ENCODE results near the gene CEP70.
"Not testable (repeated sequence)": the region's sequence is repeated elsewhere in the genome, so short reads cannot be mapped to it uniquely, and the experiment has no call there.

The CEP70 gene

DNA sequence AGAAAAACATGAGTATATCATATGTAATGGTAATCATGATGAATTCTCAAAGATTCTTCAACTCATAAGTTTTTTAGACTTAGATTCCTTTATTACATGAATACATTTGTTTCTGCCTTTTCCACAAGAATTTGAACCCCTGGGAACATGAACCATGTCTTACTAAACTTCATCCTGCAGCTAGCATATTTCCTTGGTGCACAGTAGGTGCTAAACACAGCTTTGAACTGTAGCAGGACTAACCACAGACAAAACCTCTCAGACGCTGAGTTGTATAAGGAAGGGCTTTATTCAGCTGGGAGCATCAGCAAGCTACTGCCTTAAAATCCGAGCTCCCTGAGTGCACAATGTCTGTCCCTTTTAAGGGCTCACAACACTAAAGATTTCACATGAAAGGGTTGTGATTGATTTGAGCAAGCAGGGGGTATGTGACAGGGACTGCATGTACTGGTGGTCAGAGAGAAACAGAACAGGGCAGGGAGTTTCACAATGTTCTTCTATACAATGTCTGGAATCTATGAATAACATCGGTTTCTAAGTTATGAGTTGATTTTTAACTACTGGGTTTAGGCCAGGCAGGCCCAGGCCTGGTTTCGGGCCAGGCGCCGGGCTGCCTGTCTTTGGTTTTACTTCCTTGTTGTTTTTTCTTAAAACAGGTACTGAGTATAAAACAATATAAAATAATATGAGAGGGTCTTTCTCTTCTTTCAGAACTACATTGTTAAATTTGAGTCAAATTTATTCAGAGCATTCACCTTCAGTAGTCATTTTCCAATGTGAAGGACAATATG is 3.3 kb upstream of the CEP70 start:
- H2BK120ac ChIP-seq (ENCODE audit: low read depth, low read length); H3K36me3 ChIP-seq (ENCODE audit: control insufficient read depth, insufficient read depth, low read length); H3K18ac ChIP-seq (ENCODE audit: low read length); H3K79me1 ChIP-seq (ENCODE audit: low read length); H3K56ac ChIP-seq (ENCODE audit: low read length); H3K27me3 ChIP-seq (ENCODE audit: insufficient read depth, low read length, poor library complexity); H3K79me2 ChIP-seq (ENCODE audit: control insufficient read depth, insufficient read depth, low read length); H2AK5ac ChIP-seq (ENCODE audit: low read length); H3K4me1 ChIP-seq (ENCODE audit: control insufficient read depth, low read depth, low read length); H2BK15ac ChIP-seq (replicated peaks; ENCODE audit: low read depth); H3K23ac ChIP-seq (ENCODE audit: low read length); H3K9ac ChIP-seq (ENCODE audit: low read length); H3K4me2 ChIP-seq (ENCODE audit: low read length); H4K5ac ChIP-seq (ENCODE audit: low read length); H3K27ac ChIP-seq (ENCODE audit: low read depth, low read length); DNase-seq; H3K4ac ChIP-seq (ENCODE audit: low read depth, low read length); H2BK5ac ChIP-seq (ENCODE audit: low read length); H4K8ac ChIP-seq (ENCODE audit: low read depth, low read length); H3K4me3 ChIP-seq (ENCODE audit: low read length): not testable (repeated sequence)
- no CpG with 5 or more reads among the region's 6 CpGs for WGBS (ENCODE audit: extremely low coverage, insufficient coverage, low lambda C conversion rate)

DNA sequence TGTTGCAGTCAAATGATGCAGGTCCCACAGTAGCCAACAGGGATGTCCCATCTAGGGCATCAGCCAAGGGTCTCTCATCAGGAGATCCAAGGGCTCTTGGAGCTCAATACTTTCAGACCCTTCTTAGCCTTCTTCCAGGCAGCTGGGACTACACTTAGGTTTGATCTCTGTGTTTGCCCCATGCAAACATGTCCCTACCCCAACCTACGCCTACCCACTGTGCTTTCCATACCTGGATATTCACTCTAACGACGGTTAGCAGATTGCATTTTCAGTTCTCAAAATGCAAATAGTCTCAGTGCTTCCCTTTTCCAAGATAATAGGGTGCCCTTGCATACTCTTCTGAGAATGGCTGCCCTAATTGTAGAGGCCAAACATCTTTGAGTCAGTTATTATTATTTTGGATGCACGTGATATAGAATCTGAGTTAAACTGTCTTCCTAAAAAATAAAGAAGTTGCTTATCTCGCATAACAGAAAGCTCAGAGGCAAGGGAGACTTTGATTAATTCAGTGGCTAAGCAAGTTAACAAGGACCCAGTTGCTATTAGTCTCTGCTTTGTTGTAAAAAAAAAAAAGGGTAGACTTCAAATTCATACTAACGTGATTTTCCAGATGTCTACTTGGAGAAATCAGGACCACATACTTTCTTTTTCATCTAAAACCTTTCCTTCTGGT is 1.0 kb upstream of the CEP70 start:
- H3K36me3 ChIP-seq (ENCODE audit: control insufficient read depth, insufficient read depth, low read length), result no peaks in the 10 kb centered on the region
- no peaks in the 10 kb centered on the region for H3K4me1 ChIP-seq (ENCODE audit: control insufficient read depth, low read depth, low read length)
- no peak overlapping the region for H4K8ac ChIP-seq (ENCODE audit: low read depth, low read length)
- no CpG with 5 or more reads among the region's 6 CpGs for WGBS (ENCODE audit: extremely low coverage, insufficient coverage, low lambda C conversion rate)
- H4K5ac ChIP-seq (ENCODE audit: low read length), result no peak overlapping the region
- H3K56ac ChIP-seq (ENCODE audit: low read length), result no peak overlapping the region
- no peak overlapping the region for H2BK120ac ChIP-seq (ENCODE audit: low read depth, low read length)
- no peak overlapping the region for H3K9ac ChIP-seq (ENCODE audit: low read length)
- no peak overlapping the region for H2BK5ac ChIP-seq (ENCODE audit: low read length)
- no peaks in the 10 kb centered on the region for H3K79me2 ChIP-seq (ENCODE audit: control insufficient read depth, insufficient read depth, low read length)
- H3K4me2 ChIP-seq (ENCODE audit: low read length), result no peak overlapping the region
- no peak overlapping the region for H3K18ac ChIP-seq (ENCODE audit: low read length)
- no peak overlapping the region for H2AK5ac ChIP-seq (ENCODE audit: low read length)
- H3K79me1 ChIP-seq (ENCODE audit: low read length), result no peaks in the 10 kb centered on the region
- no peaks in the 10 kb centered on the region for H3K27me3 ChIP-seq (ENCODE audit: insufficient read depth, low read length, poor library complexity)
- H3K4me3 ChIP-seq (ENCODE audit: low read length), result no peak overlapping the region
- H3K27ac ChIP-seq (ENCODE audit: low read depth, low read length), result no peak overlapping the region
- H2BK15ac ChIP-seq (replicated peaks; ENCODE audit: low read depth), result no peak overlapping the region
- no peak for DNase-seq
- H3K23ac ChIP-seq (ENCODE audit: low read length), result no peak overlapping the region
- no peak overlapping the region for H3K4ac ChIP-seq (ENCODE audit: low read depth, low read length)

DNA sequence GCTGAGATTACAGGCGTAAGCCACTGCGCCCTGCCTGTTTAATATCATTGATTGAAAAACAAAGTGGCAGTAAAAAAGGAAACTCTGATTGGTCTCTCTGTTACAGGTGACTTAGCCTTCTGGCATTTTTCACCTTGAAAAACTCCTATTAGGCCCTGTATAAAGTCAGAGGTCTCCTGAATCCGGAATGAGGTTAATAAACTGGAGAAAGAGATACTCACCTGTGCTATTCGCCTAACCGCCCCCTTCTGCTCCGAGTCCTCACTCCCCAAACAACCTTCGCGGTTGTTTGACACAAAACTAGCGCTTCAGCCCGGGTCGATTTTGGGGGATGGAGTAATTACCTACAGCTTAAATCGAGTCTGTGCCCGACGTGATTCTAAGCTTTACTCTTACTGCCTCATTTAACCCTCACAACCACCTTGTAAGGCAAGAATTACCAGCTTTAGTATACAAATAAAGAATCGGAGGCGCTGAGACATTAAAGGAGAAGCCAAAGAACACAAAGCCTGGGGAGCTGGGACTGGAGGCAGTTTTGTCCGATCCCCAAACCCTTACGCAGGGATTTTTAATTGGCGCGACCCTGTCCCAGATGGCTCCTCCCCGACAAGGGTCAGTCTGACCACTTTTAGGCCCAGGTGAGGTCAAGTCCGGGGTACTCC is 441 bp downstream of the CEP70 start:
- Histone ChIP-seq H3K27ac (ENCODE audit: low read depth, low read length) (no peak overlapping the region), H3K9ac (ENCODE audit: low read length) (peak overlapping the region; percentile 88), H3K79me2 (ENCODE audit: control insufficient read depth, insufficient read depth, low read length) (no peaks in the 10 kb centered on the region), H2BK5ac (ENCODE audit: low read length) (no peak overlapping the region), H3K4ac (ENCODE audit: low read depth, low read length) (no peak overlapping the region), H2AK5ac (ENCODE audit: low read length) (no peak overlapping the region), H3K18ac (ENCODE audit: low read length) (peak overlapping the region; percentile 23), H3K56ac (ENCODE audit: low read length) (peak overlapping the region; percentile 92), H4K5ac (ENCODE audit: low read length) (no peak overlapping the region), H3K4me1 (ENCODE audit: control insufficient read depth, low read depth, low read length) (no peaks in the 10 kb centered on the region), H3K27me3 (ENCODE audit: insufficient read depth, low read length, poor library complexity) (no peaks in the 10 kb centered on the region), H3K36me3 (ENCODE audit: control insufficient read depth, insufficient read depth, low read length) (no peaks in the 10 kb centered on the region), H3K79me1 (ENCODE audit: low read length) (no peaks in the 10 kb centered on the region), H3K4me3 (ENCODE audit: low read length) (peak overlapping the region; percentile 88), H2BK15ac (replicated peaks; ENCODE audit: low read depth) (no peak overlapping the region), H3K4me2 (ENCODE audit: low read length) (peak overlapping the region; percentile 97), H4K8ac (ENCODE audit: low read depth, low read length) (no peak overlapping the region), H2BK120ac (ENCODE audit: low read depth, low read length) (no peak overlapping the region), H3K23ac (ENCODE audit: low read length) (peak overlapping the region; percentile 85)
- DNase-seq, result peak; percentile 44
- WGBS (ENCODE audit: extremely low coverage, insufficient coverage, low lambda C conversion rate), result no CpG with 5 or more reads among the region's 22 CpGs

DNA sequence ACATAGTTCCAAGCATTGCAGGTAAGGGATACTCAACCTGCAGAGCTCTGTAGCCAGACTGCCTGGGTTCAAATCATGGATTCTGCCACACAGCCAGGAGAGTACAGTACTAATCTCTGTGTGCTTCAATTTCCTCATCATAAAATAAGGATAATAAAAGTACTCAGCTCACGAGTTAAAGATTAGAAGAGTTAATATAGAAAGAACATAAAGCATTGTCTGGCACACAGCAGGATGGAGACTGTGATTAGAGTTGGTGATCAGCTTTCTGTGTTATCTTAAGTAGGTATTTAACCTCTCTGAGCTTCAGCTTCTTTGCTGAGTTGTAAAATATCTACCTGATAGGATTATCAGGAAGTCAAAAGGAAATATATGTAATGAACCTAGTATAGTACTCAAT is 2.7 kb downstream of the CEP70 start:
- no peak overlapping the region for H2AK5ac ChIP-seq (ENCODE audit: low read length)
- WGBS (ENCODE audit: extremely low coverage, insufficient coverage, low lambda C conversion rate), result no CpG with 5 or more reads among the region's 1 CpG

DNA sequence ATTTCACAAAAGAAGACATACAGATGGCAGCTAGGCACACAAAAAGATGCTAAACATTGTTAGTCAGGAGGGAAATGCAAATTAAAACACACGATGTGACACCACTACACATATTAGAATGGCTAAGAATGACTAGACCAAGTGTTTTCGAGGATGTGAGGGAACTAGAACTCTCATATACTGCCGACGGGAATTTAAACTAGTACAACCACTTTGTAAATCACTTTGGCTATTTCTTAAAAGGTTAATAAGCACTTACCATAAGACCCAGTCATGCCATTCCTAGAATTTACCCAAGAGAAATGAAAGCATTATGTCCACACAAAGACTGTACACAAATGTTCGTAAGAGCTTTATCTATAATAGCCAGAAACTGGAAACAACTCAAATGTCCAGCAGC is 5.6 kb downstream of the CEP70 start:
- Histone ChIP-seq H3K9ac (ENCODE audit: low read length) (no peak overlapping the region), H3K27me3 (ENCODE audit: insufficient read depth, low read length, poor library complexity) (no peaks in the 10 kb centered on the region), H3K27ac (ENCODE audit: low read depth, low read length) (no peak overlapping the region), H3K79me2 (ENCODE audit: control insufficient read depth, insufficient read depth, low read length) (no peaks in the 10 kb centered on the region), H2AK5ac (ENCODE audit: low read length) (no peak overlapping the region), H2BK15ac (replicated peaks; ENCODE audit: low read depth) (no peak overlapping the region), H3K79me1 (ENCODE audit: low read length) (no peaks in the 10 kb centered on the region), H3K56ac (ENCODE audit: low read length) (no peak overlapping the region), H3K18ac (ENCODE audit: low read length) (no peak overlapping the region), H4K8ac (ENCODE audit: low read depth, low read length) (no peak overlapping the region), H3K4me3 (ENCODE audit: low read length) (no peak overlapping the region), H3K36me3 (ENCODE audit: control insufficient read depth, insufficient read depth, low read length) (no peaks in the 10 kb centered on the region), H3K23ac (ENCODE audit: low read length) (no peak overlapping the region), H2BK120ac (ENCODE audit: low read depth, low read length) (no peak overlapping the region), H3K4me1 (ENCODE audit: control insufficient read depth, low read depth, low read length) (no peaks in the 10 kb centered on the region), H4K5ac (ENCODE audit: low read length) (no peak overlapping the region), H2BK5ac (ENCODE audit: low read length) (no peak overlapping the region), H3K4me2 (ENCODE audit: low read length) (no peak overlapping the region), H3K4ac (ENCODE audit: low read depth, low read length) (no peak overlapping the region)
- WGBS (ENCODE audit: extremely low coverage, insufficient coverage, low lambda C conversion rate), result no CpG with 5 or more reads among the region's 5 CpGs
- no peak for DNase-seq

More for the DNA sequence above, 2.7 kb downstream of the CEP70 start:
- no peak overlapping the region for H3K9ac ChIP-seq (ENCODE audit: low read length)
- no peak overlapping the region for H3K18ac ChIP-seq (ENCODE audit: low read length)
- H3K79me1 ChIP-seq (ENCODE audit: low read length), result no peaks in the 10 kb centered on the region
- H2BK120ac ChIP-seq (ENCODE audit: low read depth, low read length), result no peak overlapping the region
- H3K4me3 ChIP-seq (ENCODE audit: low read length), result no peak overlapping the region
- H2BK5ac ChIP-seq (ENCODE audit: low read length), result no peak overlapping the region
- H4K8ac ChIP-seq (ENCODE audit: low read depth, low read length), result no peak overlapping the region
- H3K56ac ChIP-seq (ENCODE audit: low read length), result no peak overlapping the region
- no peak overlapping the region for H3K4me2 ChIP-seq (ENCODE audit: low read length)
- no peaks in the 10 kb centered on the region for H3K36me3 ChIP-seq (ENCODE audit: control insufficient read depth, insufficient read depth, low read length)
- H3K4ac ChIP-seq (ENCODE audit: low read depth, low read length), result no peak overlapping the region
- no peaks in the 10 kb centered on the region for H3K27me3 ChIP-seq (ENCODE audit: insufficient read depth, low read length, poor library complexity)
- no peak overlapping the region for H4K5ac ChIP-seq (ENCODE audit: low read length)
- no peak overlapping the region for H3K27ac ChIP-seq (ENCODE audit: low read depth, low read length)
- no peak overlapping the region for H3K23ac ChIP-seq (ENCODE audit: low read length)
- H3K79me2 ChIP-seq (ENCODE audit: control insufficient read depth, insufficient read depth, low read length), result no peaks in the 10 kb centered on the region
- H3K4me1 ChIP-seq (ENCODE audit: control insufficient read depth, low read depth, low read length), result no peaks in the 10 kb centered on the region
- H2BK15ac ChIP-seq (replicated peaks; ENCODE audit: low read depth), result no peak overlapping the region
- no peak for DNase-seq

Data from mesendoderm (in vitro differentiated cells).